Immature natural killer cell (primary cell): ENCODE measurements around the gene AOPEP. TPM values are rescaled to one million over a fixed set of nuclear protein-coding genes. Genes with fewer than 3 reads are reported as not detected.

Source experiments
- DNase-seq, 3 donors: peaks; one replicate each; pipeline ENCODE4 v3.0.0; 2022; ENCODE audit warnings: mixed read lengths in 1 of 3
- H3K27ac Mint-ChIP-seq, 6 donors: one replicate each; pipeline ENCODE4 v1.8.0; 2020; ENCODE audit warnings: mixed read lengths in 6 of 6, mild to moderate bottlenecking in 5 of 6, inconsistent platforms in 4 of 6, moderate library complexity in 3 of 6
- H3K27me3 Mint-ChIP-seq, 3 donors: one replicate each; pipeline ENCODE4 v1.8.0; 2020 to 2021; ENCODE audit warnings: low read depth in 3 of 3, mild to moderate bottlenecking in 3 of 3, mixed read lengths in 3 of 3, moderate library complexity in 3 of 3, inconsistent platforms in 1 of 3
- H3K36me3 Mint-ChIP-seq, 3 donors: one replicate each; pipeline ENCODE4 v1.8.0; 2020; ENCODE audit warnings: mixed read lengths in 3 of 3, inconsistent platforms in 2 of 3, mild to moderate bottlenecking in 2 of 3
- H3K4me1 Mint-ChIP-seq, 2 donors: one replicate each; pipeline ENCODE4 v1.8.0; 2020; ENCODE audit warnings: inconsistent platforms in 2 of 2, mild to moderate bottlenecking in 2 of 2, mixed read lengths in 2 of 2, moderate library complexity in 1 of 2
- H3K4me3 Mint-ChIP-seq, 5 donors: one replicate each; pipeline ENCODE4 v1.8.0; 2020; ENCODE audit warnings: mild to moderate bottlenecking in 5 of 5, mixed read lengths in 5 of 5, inconsistent platforms in 3 of 5, moderate library complexity in 3 of 5
- H3K9me3 Mint-ChIP-seq, 6 donors: one replicate each; pipeline ENCODE4 v1.8.0; 2020; ENCODE audit warnings: mild to moderate bottlenecking in 6 of 6, mixed read lengths in 6 of 6, inconsistent platforms in 4 of 6, moderate library complexity in 3 of 6
- polyA plus RNA-seq, 3 donors: library from polyadenylated mRNA; unstranded; fragments of 300-500 nt; fragmentation: Illumina TruSeq; gene quantifications; one replicate each; pipeline ENCODE4 v1.2.3, GENCODE V29; 2021

The AOPEP gene
- polyA plus RNA-seq, 3 donors from 2014 or later = 4.1 to 6.5 (median 5.2) TPM

DNA sequence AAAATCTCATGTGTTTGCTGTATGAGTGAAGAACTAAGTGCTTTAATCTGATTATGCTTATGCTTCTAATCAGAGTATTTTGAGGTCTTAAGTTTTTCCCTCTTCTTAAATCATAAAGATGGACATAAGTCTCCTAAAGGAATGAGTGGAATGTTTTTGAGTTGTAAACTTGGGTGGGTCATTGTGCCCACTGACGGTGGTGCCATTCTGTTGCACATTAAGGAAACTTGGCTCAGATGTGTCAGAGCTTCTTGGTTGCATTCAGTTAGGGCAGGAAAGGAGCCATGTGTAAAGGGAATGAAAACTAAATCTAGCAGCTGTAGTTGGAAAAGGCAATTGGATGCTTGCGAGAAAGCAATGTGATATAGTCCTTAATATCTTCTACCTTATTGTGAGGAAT, 334.4 kb downstream of the AOPEP start:
- H3K27ac Mint-ChIP-seq = peak overlapping the region in 1 of 6 donors; percentile 53
- no peak overlapping the region for H3K4me3 Mint-ChIP-seq
- DNase-seq = no peak
- no peaks in the 10 kb centered on the region for H3K9me3 Mint-ChIP-seq
- H3K36me3 Mint-ChIP-seq = peaks cover 0 to 11% (median 9%) of the 10 kb centered on the region in 3 donors
- H3K4me1 Mint-ChIP-seq = peaks cover 6 to 14% of the 10 kb centered on the region in 2 donors
- H3K27me3 Mint-ChIP-seq = peaks cover 0 to 2% (median 0%) of the 10 kb centered on the region in 3 donors

- Mint-ChIP-seq H3K4me3 (no peak overlapping the region), H3K27me3 (peaks cover 0 to 2% (median 0%) of the 10 kb centered on the region in 3 donors), H3K4me1 (peaks cover 6 to 14% of the 10 kb centered on the region in 2 donors), H3K36me3 (peaks cover 0 to 11% (median 9%) of the 10 kb centered on the region in 3 donors), H3K27ac (no peak overlapping the region), H3K9me3 (no peaks in the 10 kb centered on the region)
- no peak for DNase-seq
These were observed 335.6 kb downstream of the AOPEP start for GRCh38 chr9:95061916-95062595.

DNA sequence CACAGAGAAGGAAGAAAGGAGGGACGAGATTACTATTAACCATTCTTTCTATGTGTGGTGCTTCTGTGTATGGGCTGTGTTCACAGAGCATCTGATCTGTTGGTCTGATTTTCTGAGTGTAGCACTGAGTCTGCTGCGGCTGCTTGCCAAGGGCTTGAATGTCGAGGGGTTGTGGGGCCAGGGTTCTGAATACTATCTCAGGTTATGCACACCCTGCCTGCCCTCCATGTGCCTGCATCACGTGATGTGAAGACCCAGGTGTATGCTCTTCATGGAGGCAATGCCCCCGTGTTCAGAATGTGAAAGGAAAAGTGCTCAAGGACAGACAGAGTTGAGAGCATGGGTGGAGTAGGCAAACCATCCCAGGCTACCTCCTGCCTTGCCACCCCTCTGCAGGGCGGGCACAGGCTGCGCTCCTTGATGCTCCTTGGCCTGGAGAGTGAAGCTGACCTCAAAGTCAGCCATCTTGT, 336.1 kb downstream of the AOPEP start:
- Mint-ChIP-seq H3K9me3 (no peaks in the 10 kb centered on the region), H3K27me3 (peaks cover 0 to 2% (median 0%) of the 10 kb centered on the region in 3 donors), H3K4me1 (peaks cover 6 to 14% of the 10 kb centered on the region in 2 donors), H3K27ac (no peak overlapping the region), H3K36me3 (peaks cover 0 to 11% (median 9%) of the 10 kb centered on the region in 3 donors), H3K4me3 (no peak overlapping the region)
- DNase-seq = no peak

DNA sequence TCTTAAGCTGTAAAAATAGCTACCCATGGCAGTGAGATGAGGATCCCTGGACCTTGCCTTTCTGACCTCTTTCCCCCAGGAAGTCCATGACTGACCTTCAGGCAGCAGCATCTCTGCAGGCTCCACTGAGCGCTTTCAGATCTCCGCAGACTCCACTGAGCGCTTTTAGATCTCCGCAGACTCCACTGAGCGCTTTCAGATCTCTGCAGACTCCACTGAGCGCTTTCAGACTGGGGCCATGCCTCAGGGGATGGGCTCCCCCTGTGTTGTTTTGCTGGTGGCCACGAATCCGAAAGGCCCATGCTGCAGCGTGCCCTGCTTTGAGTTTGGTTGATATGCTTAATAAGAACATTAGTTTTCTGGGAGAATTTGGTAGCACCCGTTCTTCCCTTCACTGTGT, 336.8 kb downstream of the AOPEP start:
- Mint-ChIP-seq H3K4me1 (peaks cover 6 to 14% of the 10 kb centered on the region in 2 donors), H3K27me3 (peaks cover 0 to 2% (median 0%) of the 10 kb centered on the region in 3 donors), H3K9me3 (no peaks in the 10 kb centered on the region), H3K27ac (peak overlapping the region in 1 of 6 donors; percentile 69), H3K36me3 (peaks cover 0 to 12% (median 11%) of the 10 kb centered on the region in 3 donors), H3K4me3 (no peak overlapping the region)
- no peak for DNase-seq

- Mint-ChIP-seq H3K4me3 (no peak overlapping the region), H3K27ac (no peak overlapping the region), H3K4me1 (peaks cover 6 to 14% of the 10 kb centered on the region in 2 donors), H3K9me3 (no peaks in the 10 kb centered on the region), H3K36me3 (peaks cover 0 to 14% (median 11%) of the 10 kb centered on the region in 3 donors), H3K27me3 (peaks cover 0 to 2% (median 0%) of the 10 kb centered on the region in 3 donors)
- no peak for DNase-seq
These were observed 338.7 kb downstream of the AOPEP start for GRCh38 chr9:95065224-95065623.

DNA sequence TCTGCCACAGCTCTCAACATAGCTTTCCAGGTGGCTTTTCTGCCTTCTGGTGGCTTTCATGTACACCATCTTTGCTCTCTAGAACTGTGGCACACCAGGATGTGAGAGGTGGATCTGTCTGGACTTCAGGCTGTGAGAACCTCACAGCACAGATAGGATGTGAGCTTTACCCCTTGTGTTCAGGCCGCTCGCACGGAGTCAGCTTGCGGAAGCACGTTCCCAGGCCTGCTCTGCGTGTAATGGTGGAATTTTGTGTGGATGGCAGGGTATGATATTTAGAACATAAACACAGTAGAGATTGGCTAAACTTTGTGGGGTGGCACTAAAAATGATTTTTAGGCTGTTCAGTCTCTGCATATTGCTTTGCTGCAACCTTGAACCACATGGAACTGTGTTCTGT, 340.6 kb downstream of the AOPEP start:
- Mint-ChIP-seq H3K27ac (no peak overlapping the region), H3K36me3 (peaks cover 0 to 14% (median 5%) of the 10 kb centered on the region in 3 donors), H3K4me1 (peaks cover 3 to 8% of the 10 kb centered on the region in 2 donors), H3K9me3 (no peaks in the 10 kb centered on the region), H3K4me3 (no peak overlapping the region), H3K27me3 (peaks cover 0 to 2% (median 0%) of the 10 kb centered on the region in 3 donors)
- no peak for DNase-seq

DNA sequence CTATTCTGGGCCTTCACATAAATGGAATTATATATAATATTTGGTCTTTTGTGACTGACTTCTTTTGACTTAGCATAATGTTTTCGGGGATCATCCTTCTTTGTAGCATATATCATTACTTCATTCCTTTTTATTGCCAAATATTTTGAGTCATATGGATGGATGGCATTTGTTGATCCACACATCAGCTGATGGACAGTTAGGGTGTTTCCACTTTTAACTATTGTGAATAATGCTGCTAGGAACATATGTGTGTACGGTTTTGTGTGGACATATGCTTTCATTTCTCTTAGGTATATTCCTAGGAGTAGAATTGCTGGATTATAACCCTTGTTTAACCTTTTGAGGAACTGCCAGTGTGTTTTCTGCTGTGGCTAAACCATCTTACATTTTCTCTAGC, 341.4 kb downstream of the AOPEP start:
- Mint-ChIP-seq H3K36me3 (peaks cover 0 to 10% (median 4%) of the 10 kb centered on the region in 3 donors), H3K9me3 (no peaks in the 10 kb centered on the region)

GRCh38 chr9:95070549-95071021, 344.1 kb downstream of the AOPEP start:
- H3K9me3 Mint-ChIP-seq = no peaks in the 10 kb centered on the region
- H3K27me3 Mint-ChIP-seq = no peaks in the 10 kb centered on the region
- H3K4me1 Mint-ChIP-seq = no peaks in the 10 kb centered on the region
- H3K36me3 Mint-ChIP-seq = peaks cover 0 to 6% (median 5%) of the 10 kb centered on the region in 3 donors
- DNase-seq = no peak
- no peak overlapping the region for H3K27ac Mint-ChIP-seq
- no peak overlapping the region for H3K4me3 Mint-ChIP-seq

More for the DNA sequence above, 341.4 kb downstream of the AOPEP start:
- DNase-seq = no peak
- Mint-ChIP-seq H3K27ac (no peak overlapping the region), H3K4me1 (no peaks in the 10 kb centered on the region), H3K27me3 (peaks cover 0 to under 1% (median 0%) of the 10 kb centered on the region in 3 donors), H3K4me3 (no peak overlapping the region)

- Mint-ChIP-seq H3K36me3 (peaks cover 0 to 6% (median 5%) of the 10 kb centered on the region in 3 donors), H3K4me3 (no peak overlapping the region), H3K27me3 (no peaks in the 10 kb centered on the region), H3K27ac (no peak overlapping the region), H3K9me3 (no peaks in the 10 kb centered on the region), H3K4me1 (no peaks in the 10 kb centered on the region)
- DNase-seq = no peak
These were observed 345.0 kb downstream of the AOPEP start for GRCh38 chr9:95071450-95071849.

GRCh38 chr9:95071925-95072324, 345.4 kb downstream of the AOPEP start:
- no peak overlapping the region for H3K4me3 Mint-ChIP-seq
- DNase-seq = no peak
- no peaks in the 10 kb centered on the region for H3K9me3 Mint-ChIP-seq
- no peaks in the 10 kb centered on the region for H3K27me3 Mint-ChIP-seq
- H3K4me1 Mint-ChIP-seq = no peaks in the 10 kb centered on the region
- peaks cover 0 to 6% (median 5%) of the 10 kb centered on the region in 3 donors for H3K36me3 Mint-ChIP-seq
- no peak overlapping the region for H3K27ac Mint-ChIP-seq

GRCh38 chr9:95073042-95073607, 346.6 kb downstream of the AOPEP start:
- DNase-seq = no peak
- Mint-ChIP-seq H3K4me3 (no peak overlapping the region), H3K27me3 (no peaks in the 10 kb centered on the region), H3K4me1 (no peaks in the 10 kb centered on the region), H3K9me3 (no peaks in the 10 kb centered on the region), H3K36me3 (peaks cover 0 to 6% (median 3%) of the 10 kb centered on the region in 3 donors), H3K27ac (no peak overlapping the region)

GRCh38 chr9:95073918-95074317, 347.4 kb downstream of the AOPEP start:
- DNase-seq = no peak
- Mint-ChIP-seq H3K4me1 (no peaks in the 10 kb centered on the region), H3K36me3 (peaks cover 0 to 6% (median 0%) of the 10 kb centered on the region in 3 donors), H3K9me3 (no peaks in the 10 kb centered on the region), H3K27me3 (no peaks in the 10 kb centered on the region), H3K4me3 (no peak overlapping the region), H3K27ac (no peak overlapping the region)

DNA sequence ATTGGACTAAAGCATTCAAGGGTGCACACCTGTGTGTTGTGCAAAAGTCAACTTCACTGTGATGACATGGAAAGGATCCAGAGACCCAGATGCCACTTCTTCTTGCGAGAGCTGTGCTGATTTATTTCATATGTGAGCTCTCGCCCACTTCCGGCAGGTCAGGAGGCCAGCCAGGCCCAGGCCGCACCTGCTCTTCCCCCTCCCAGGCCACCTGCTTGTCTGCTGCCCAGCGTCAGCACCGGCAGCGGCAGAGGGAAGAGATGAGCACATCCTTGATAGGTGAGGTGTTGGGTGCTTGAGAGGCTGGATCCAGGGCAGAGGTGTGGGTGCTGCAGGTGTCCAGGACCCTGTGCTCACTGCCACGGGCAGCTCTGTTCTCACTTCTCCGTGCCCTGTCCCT, 348.1 kb downstream of the AOPEP start:
- Mint-ChIP-seq H3K27me3 (no peaks in the 10 kb centered on the region), H3K4me1 (no peaks in the 10 kb centered on the region), H3K36me3 (peaks cover 0 to 6% (median 0%) of the 10 kb centered on the region in 3 donors), H3K4me3 (no peak overlapping the region), H3K9me3 (no peaks in the 10 kb centered on the region), H3K27ac (no peak overlapping the region)
- DNase-seq = no peak

DNA sequence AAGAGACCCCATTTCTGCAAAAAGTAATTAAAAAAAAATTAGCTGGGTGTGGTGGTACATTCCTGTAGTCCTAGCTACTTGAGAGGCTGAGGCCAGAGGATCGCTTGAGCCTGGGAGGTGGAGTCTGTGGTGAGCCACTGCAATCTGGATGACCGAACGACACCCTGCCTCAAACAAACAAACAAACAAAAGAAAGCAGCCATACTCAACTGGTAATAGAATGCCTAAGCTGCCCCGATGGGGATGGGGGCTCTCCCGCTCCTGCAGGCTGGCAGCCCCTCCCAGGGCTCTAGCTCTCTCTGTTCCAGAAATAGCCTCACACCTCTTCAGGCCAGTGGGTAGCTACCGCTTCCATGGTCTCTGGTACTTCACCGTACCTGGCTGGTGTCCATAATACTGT, 349.2 kb downstream of the AOPEP start:
- DNase-seq = no peak
- Mint-ChIP-seq H3K4me1 (no peaks in the 10 kb centered on the region), H3K27ac (no peak overlapping the region), H3K36me3 (peaks cover 0 to 6% (median 0%) of the 10 kb centered on the region in 3 donors), H3K4me3 (no peak overlapping the region), H3K9me3 (no peaks in the 10 kb centered on the region), H3K27me3 (no peaks in the 10 kb centered on the region)
